IMR-90 (cell line): ENCODE measurements around the gene MAN1A2. TPM values are rescaled to one million over a fixed set of nuclear protein-coding genes. Genes with fewer than 3 reads are reported as not detected.

ENCODE experiments used
- ATAC-seq: fragments of 200-7000 bp; cut with Tn5 transposase; 2 replicates; pipeline ENCODE4 v1.9.1; 2020; ENCODE audit warnings: low read depth, mild to moderate bottlenecking, moderate library complexity
- BruUV-seq: library from RNA; stranded (reverse); fragments of 400-500 nt; replicated peaks from 2 replicates; lab custom pipeline; 2021; lab: Mats Ljungman, UMichigan
- CTCF ChIA-PET: fragments of 300-600 bp; formaldehyde crosslinking; extraction: SDS; loops from one replicate; lab custom pipeline; 2021; ENCODE audit warnings: antibody characterized with exemption; lab: Yijun Ruan, JAX
- POLR2A ChIA-PET: fragments of 300-600 bp; sonication (Branson Sonifier 250); formaldehyde crosslinking; loops from one replicate; lab custom pipeline; 2022; ENCODE audit warnings: antibody characterized with exemption; ENCODE audit not compliant: unreplicated experiment; lab: Charles Lee
- DNase-seq: peaks from one replicate; pipeline ENCODE4 v3.0.0; 2013
- H2AFZ ChIP-seq: replicated peaks from 2 replicates; pipeline ENCODE3; 2013; ENCODE audit warnings: low read length, mild to moderate bottlenecking; ENCODE audit not compliant: poor library complexity
- H2AK5ac ChIP-seq: 2 replicates; pipeline ENCODE4 v1.6.1; 2013; ENCODE audit warnings: low read depth, low read length, inconsistent platforms
- H2AK9ac ChIP-seq: replicated peaks from 2 replicates; pipeline ENCODE3; 2013; ENCODE audit warnings: mild to moderate bottlenecking, low read depth, low read length, moderate library complexity; ENCODE audit not compliant: poor library complexity
- H2BK120ac ChIP-seq: 2 replicates; pipeline ENCODE4 v1.6.1; 2013; ENCODE audit warnings: low read depth, low read length, inconsistent platforms
- H2BK15ac ChIP-seq: 3 replicates; pipeline ENCODE4 v1.6.1; 2013; ENCODE audit warnings: low read depth, low read length, inconsistent platforms
- H2BK20ac ChIP-seq: 2 replicates; pipeline ENCODE4 v1.6.1; 2013; ENCODE audit warnings: low read depth, mild to moderate bottlenecking, inconsistent platforms, low read length, moderate library complexity
- H2BK5ac ChIP-seq: 2 replicates; pipeline ENCODE4 v1.6.1; 2013; ENCODE audit warnings: mild to moderate bottlenecking, low read depth, low read length, inconsistent platforms; ENCODE audit not compliant: poor library complexity, severe bottlenecking
- H3K14ac ChIP-seq: replicated peaks from 2 replicates; pipeline ENCODE4 v1.6.1; 2013; ENCODE audit warnings: low read depth, low read length, inconsistent platforms
- H3K18ac ChIP-seq: 2 replicates; pipeline ENCODE4 v1.6.1; 2013; ENCODE audit warnings: low read depth, low read length, control low read depth
- H3K23ac ChIP-seq: 2 replicates; pipeline ENCODE4 v1.6.1; 2013; ENCODE audit warnings: low read depth, low read length, inconsistent platforms
- H3K27ac ChIP-seq: 2 replicates; pipeline ENCODE4 v1.5.1; 2013; ENCODE audit warnings: mild to moderate bottlenecking, control low read depth, low read length; ENCODE audit not compliant: insufficient read depth
- H3K27me3 ChIP-seq: 2 replicates; pipeline ENCODE4 v1.6.1; 2013; ENCODE audit warnings: low read length; ENCODE audit not compliant: control insufficient read depth, insufficient read depth
- H3K36me3 ChIP-seq: 2 replicates; pipeline ENCODE4 v1.6.1; 2013; ENCODE audit warnings: low read length, mixed read lengths; ENCODE audit not compliant: control insufficient read depth, insufficient read depth
- H3K4ac ChIP-seq: 2 replicates; pipeline ENCODE4 v1.6.1; 2013; ENCODE audit warnings: low read depth, low read length, inconsistent platforms
- H3K4me1 ChIP-seq: 2 replicates; pipeline ENCODE4 v1.6.1; 2013; ENCODE audit warnings: low read length, mixed read lengths; ENCODE audit not compliant: control insufficient read depth, insufficient read depth
- H3K4me2 ChIP-seq: 2 replicates; pipeline ENCODE4 v1.6.1; 2013; ENCODE audit warnings: low read depth, mild to moderate bottlenecking, control low read depth, low read length, moderate library complexity
- H3K4me3 ChIP-seq: 2 replicates; pipeline ENCODE4 v1.5.1; 2013; ENCODE audit warnings: low read depth, mild to moderate bottlenecking, control low read depth, low read length, moderate library complexity; ENCODE audit not compliant: insufficient read depth
- H3K56ac ChIP-seq: 2 replicates; pipeline ENCODE4 v1.6.1; 2013; ENCODE audit warnings: low read length, inconsistent platforms; ENCODE audit not compliant: insufficient read depth; ENCODE audit errors: extremely low read depth
- H3K79me1 ChIP-seq, 2 experiments: 2 replicates each; pipeline ENCODE4 v1.6.1; 2013; ENCODE audit warnings: low read length in 2 of 2, inconsistent platforms in 1 of 2, low read depth in 1 of 2
- H3K9ac ChIP-seq: 2 replicates; pipeline ENCODE4 v1.6.1; 2013; ENCODE audit warnings: low read depth, low read length, control low read depth
- H3K9me1 ChIP-seq: 2 replicates; pipeline ENCODE4 v1.6.1; 2013; ENCODE audit warnings: low read length, inconsistent platforms; ENCODE audit not compliant: insufficient read depth
- H3K9me3 ChIP-seq: 2 replicates; pipeline ENCODE4 v1.6.1; 2013; ENCODE audit warnings: low read length; ENCODE audit not compliant: control insufficient read depth, insufficient read depth
- H4K20me1 ChIP-seq: 2 replicates; pipeline ENCODE4 v1.6.1; 2013; ENCODE audit warnings: low read length, inconsistent platforms; ENCODE audit not compliant: insufficient read depth
- H4K5ac ChIP-seq: 2 replicates; pipeline ENCODE4 v1.6.1; 2013; ENCODE audit warnings: mild to moderate bottlenecking, low read depth, low read length, control low read depth
- H4K8ac ChIP-seq, 2 experiments: 2 replicates each; pipeline ENCODE4 v1.6.1; 2013; ENCODE audit warnings: low read depth in 2 of 2, low read length in 2 of 2, control low read depth in 1 of 2, inconsistent platforms in 1 of 2
- H4K91ac ChIP-seq: 2 replicates; pipeline ENCODE4 v1.6.1; 2013; ENCODE audit warnings: low read depth, low read length, inconsistent platforms; ENCODE audit not compliant: insufficient read depth
- MAZ ChIP-seq: IDR thresholded peaks from 2 replicates; pipeline ENCODE4 v1.6.1; 2012; ENCODE audit warnings: low read depth, mild to moderate bottlenecking, low read length, improper control_type of control experiment, moderate library complexity, borderline replicate concordance
- RAD21 ChIP-seq: IDR thresholded peaks from 2 replicates; pipeline ENCODE4 v1.6.1; 2012; ENCODE audit warnings: low read length, improper control_type of control experiment
- RFX5 ChIP-seq: IDR thresholded peaks from 2 replicates; pipeline ENCODE4 v1.8.0; 2012; ENCODE audit warnings: low read depth, mild to moderate bottlenecking, low read length, moderate library complexity
- WGBS, 2 experiments: methylation state at CpG; one replicate each; pipeline versions ENCODE4 v1.1.5 to v1.1.7; 2013; ENCODE audit warnings: missing lambda C conversion rate in 2 of 2; ENCODE audit not compliant: insufficient read length in 1 of 2; ENCODE audit errors: extremely low coverage in 2 of 2; 5-methylcytosine and 5-hydroxymethylcytosine counted together
- dilution Hi-C: fragments of 300-500 bp; cut with HindIII; formaldehyde crosslinking; loops from one replicate; pipeline ENCODE4 v1.14.3; 2018; ENCODE audit warnings: low sequenced_read_pairs; ENCODE audit not compliant: unreplicated experiment
- in situ Hi-C: fragments of 300-500 bp; cut with MboI; formaldehyde crosslinking; loops from 3 replicates; pipeline ENCODE4 v1.14.3; 2019; ENCODE audit warnings: low sequenced_read_pairs, inconsistent platforms, mixed read lengths
- intact Hi-C: fragments of 100-400 bp; cut with micrococcal nuclease; formaldehyde crosslinking; loops from 2 replicates; pipeline ENCODE4 v1.10.0; 2022
- polyA plus RNA-seq, 3 experiments: library from polyadenylated mRNA; depleted of rRNA; stranded (reverse); fragments of >200 nt; gene quantifications; 2 replicates each; pipeline ENCODE4 v1.2.3, GENCODE V29; 2012; ENCODE audit warnings: low replicate concordance in 1 of 3
- total RNA-seq: library from RNA; depleted of rRNA; stranded (reverse); fragments of >200 nt; gene quantifications from 2 replicates; pipeline ENCODE4 v1.2.3, GENCODE V29; 2012

The MAN1A2 gene
- total and polyA plus RNA-seq, 2 of the 4 experiments (the other 2 are of a cell fraction), result 12.4 to 29.4 TPM

DNA sequence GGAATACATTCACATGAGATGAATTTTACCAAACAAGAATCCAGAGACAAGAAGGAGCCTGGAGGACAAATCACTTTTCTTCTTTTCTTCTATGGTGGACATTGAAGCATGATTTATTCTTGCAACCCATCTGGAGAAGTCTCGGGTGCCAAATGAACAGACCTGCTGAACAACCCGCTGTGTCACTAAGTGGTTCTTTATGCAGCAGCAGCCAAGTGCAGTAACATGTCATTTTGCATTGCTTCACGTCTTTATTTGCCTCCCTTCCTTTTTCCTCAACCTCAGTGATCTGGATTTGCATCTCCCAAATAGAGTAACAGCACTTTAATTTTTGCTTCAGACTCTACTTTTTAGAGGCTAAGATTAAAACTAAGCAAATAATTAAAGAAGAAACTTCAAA is 188.6 kb downstream of the MAN1A2 start:
- H2BK15ac ChIP-seq, result no peak overlapping the region
- H3K14ac ChIP-seq, result no peak overlapping the region
- intact Hi-C loops (no loop called here), dilution Hi-C loops (no loop called here), in situ Hi-C loops (no loop called here)
- H3K56ac ChIP-seq, result no peak overlapping the region
- WGBS, 2 experiments, result 100% methylated on average over 1 of the region's 3 CpGs; no CpG with 5 or more reads in 1 of the 2 experiments
- no peaks in the 10 kb centered on the region for H3K79me1 ChIP-seq
- H4K20me1 ChIP-seq, result no peaks in the 10 kb centered on the region
- H2AK5ac ChIP-seq, result no peak overlapping the region
- H4K5ac ChIP-seq, result no peak overlapping the region
- no peaks in the 10 kb centered on the region for H3K9me1 ChIP-seq
- POLR2A ChIA-PET, result no interaction called here
- H2AFZ ChIP-seq, result no peak overlapping the region
- H3K4me1 ChIP-seq, result no peaks in the 10 kb centered on the region
- no peak overlapping the region for H4K8ac ChIP-seq
- CTCF ChIA-PET, result no interaction called here
- DNase-seq, result no peak
- peaks cover 10% of the 10 kb centered on the region for H3K27me3 ChIP-seq
- ATAC-seq, result no peak
- H3K9ac ChIP-seq, result no peak overlapping the region
- no peak overlapping the region for H3K4me3 ChIP-seq
- H2BK120ac ChIP-seq, result no peak overlapping the region
- peaks cover 2% of the 10 kb centered on the region for H3K9me3 ChIP-seq
- no peaks in the 10 kb centered on the region for H3K36me3 ChIP-seq
- TF ChIP-seq RAD21 (no peak), RFX5 (no peak), MAZ (no peak)
- no peak overlapping the region for H3K23ac ChIP-seq
- H3K27ac ChIP-seq, result no peak overlapping the region
- H3K4me2 ChIP-seq, result no peak overlapping the region
- no TSS peak for BruUV-seq
- no peak overlapping the region for H3K4ac ChIP-seq
- H3K18ac ChIP-seq, result no peak overlapping the region
- no peak overlapping the region for H2BK20ac ChIP-seq
- H2BK5ac ChIP-seq, result no peak overlapping the region
- H4K91ac ChIP-seq, result no peak overlapping the region
- H2AK9ac ChIP-seq, result no peak overlapping the region
